H9 (cell line): ENCODE results near the gene ELAVL4. TPM values are rescaled to one million over a fixed set of nuclear protein-coding genes. Genes with fewer than 3 reads are reported as not detected.

Source experiments
- DNase-seq: peaks from one replicate; pipeline ENCODE4 v3.0.0-alpha.2; 2017
- H2AFZ ChIP-seq: one replicate; pipeline ENCODE4 v1.6.1; 2013; ENCODE audit warnings: mild to moderate bottlenecking, low read length, control low read depth, moderate library complexity
- H2AK5ac ChIP-seq: 2 replicates; pipeline ENCODE4 v1.6.1; 2013; ENCODE audit warnings: low read length, control low read depth, mixed read lengths; ENCODE audit not compliant: insufficient read length
- H2BK120ac ChIP-seq: one replicate; pipeline ENCODE4 v1.6.1; 2013; ENCODE audit warnings: low read depth, mild to moderate bottlenecking, low read length, control low read depth, inconsistent platforms; ENCODE audit not compliant: poor library complexity, severe bottlenecking
- H2BK12ac ChIP-seq: 2 replicates; pipeline ENCODE4 v1.6.1; 2013; ENCODE audit warnings: low read length, control low read depth, mixed read lengths, low read depth; ENCODE audit not compliant: insufficient read length
- H2BK15ac ChIP-seq: 2 replicates; pipeline ENCODE4 v1.6.1; 2013; ENCODE audit warnings: low read depth, low read length, control low read depth
- H2BK20ac ChIP-seq: one replicate; pipeline ENCODE4 v1.6.1; 2013; ENCODE audit warnings: low read depth, mild to moderate bottlenecking, low read length, control low read depth, inconsistent platforms; ENCODE audit not compliant: poor library complexity, severe bottlenecking
- H2BK5ac ChIP-seq: 2 replicates; pipeline ENCODE4 v1.6.1; 2013; ENCODE audit warnings: low read length, control low read depth, mixed read lengths; ENCODE audit not compliant: insufficient read length
- H3K14ac ChIP-seq: 2 replicates; pipeline ENCODE4 v1.6.1; 2013; ENCODE audit warnings: low read length, control low read depth; ENCODE audit not compliant: insufficient read depth
- H3K18ac ChIP-seq: 2 replicates; pipeline ENCODE4 v1.6.1; 2013; ENCODE audit warnings: low read depth, mild to moderate bottlenecking, mixed read lengths, low read length, control low read depth; ENCODE audit not compliant: insufficient read length
- H3K23ac ChIP-seq: 2 replicates; pipeline ENCODE4 v1.6.1; 2013; ENCODE audit warnings: low read length, control low read depth, mixed read lengths, low read depth; ENCODE audit not compliant: insufficient read length
- H3K23me2 ChIP-seq: 2 replicates; pipeline ENCODE4 v1.6.1; 2013; ENCODE audit warnings: low read depth, mild to moderate bottlenecking, mixed read lengths, low read length, control low read depth; ENCODE audit not compliant: insufficient read length, poor library complexity, severe bottlenecking
- H3K27ac ChIP-seq: 2 replicates; pipeline ENCODE4 v1.5.1; 2013; ENCODE audit warnings: low read length, control low read depth, mixed read lengths, low read depth; ENCODE audit not compliant: insufficient read length
- H3K27me3 ChIP-seq: 2 replicates; pipeline ENCODE4 v1.6.1; 2013; ENCODE audit warnings: low read length, control low read depth, inconsistent platforms; ENCODE audit not compliant: insufficient read depth
- H3K4ac ChIP-seq: 2 replicates; pipeline ENCODE4 v1.6.1; 2013; ENCODE audit warnings: low read depth, mild to moderate bottlenecking, control low read depth, inconsistent platforms, low read length, moderate library complexity
- H3K4me1 ChIP-seq: 2 replicates; pipeline ENCODE4 v1.6.1; 2013; ENCODE audit warnings: low read length, control low read depth, inconsistent platforms; ENCODE audit not compliant: insufficient read depth
- H3K4me2 ChIP-seq: 2 replicates; pipeline ENCODE4 v1.6.1; 2013; ENCODE audit warnings: low read length, control low read depth, mixed read lengths; ENCODE audit not compliant: insufficient read length, insufficient read depth
- H3K56ac ChIP-seq: 2 replicates; pipeline ENCODE4 v1.6.1; 2013; ENCODE audit warnings: low read depth, mild to moderate bottlenecking, mixed read lengths, low read length, control low read depth; ENCODE audit not compliant: insufficient read length
- H3K79me1 ChIP-seq: 2 replicates; pipeline ENCODE4 v1.6.1; 2013; ENCODE audit warnings: low read depth, mild to moderate bottlenecking, moderate library complexity, low read length, control low read depth, inconsistent platforms; ENCODE audit not compliant: insufficient read depth, poor library complexity, severe bottlenecking
- H3K79me2 ChIP-seq: 2 replicates; pipeline ENCODE4 v1.6.1; 2013; ENCODE audit warnings: low read length, control low read depth, inconsistent platforms; ENCODE audit not compliant: insufficient read depth
- H3K9ac ChIP-seq: 2 replicates; pipeline ENCODE4 v1.6.1; 2013; ENCODE audit warnings: low read length, control low read depth, mixed read lengths; ENCODE audit not compliant: insufficient read length; ENCODE audit errors: extremely low read depth
- H3K9me3 ChIP-seq: one replicate; pipeline ENCODE4 v1.6.1; 2013; ENCODE audit warnings: low read depth, low read length, inconsistent platforms; ENCODE audit not compliant: control insufficient read depth
- H3T11ph ChIP-seq: one replicate; pipeline ENCODE4 v1.6.1; 2013; ENCODE audit warnings: mild to moderate bottlenecking, low read length, control low read depth, inconsistent platforms
- H4K20me1 ChIP-seq: one replicate; pipeline ENCODE4 v1.6.1; 2013; ENCODE audit not compliant: control insufficient read depth, insufficient read length, insufficient read depth
- H4K5ac ChIP-seq: 2 replicates; pipeline ENCODE4 v1.6.1; 2013; ENCODE audit warnings: low read depth, mild to moderate bottlenecking, mixed read lengths, low read length, control low read depth; ENCODE audit not compliant: insufficient read length
- H4K8ac ChIP-seq: replicated peaks from 2 replicates; pipeline ENCODE4 v1.6.1; 2013; ENCODE audit warnings: low read length, control low read depth, mixed read lengths, low read depth; ENCODE audit not compliant: insufficient read length
- H4K91ac ChIP-seq: 2 replicates; pipeline ENCODE4 v1.6.1; 2013; ENCODE audit warnings: low read depth, mild to moderate bottlenecking, moderate library complexity, mixed read lengths, low read length, control low read depth; ENCODE audit not compliant: insufficient read length
- H3K27ac Mint-ChIP-seq, 3 experiments: 2 replicates in 2 of 3; 3 replicates in 1 of 3; pipeline ENCODE4 v1.8.0; 2020 to 2021; ENCODE audit warnings: mixed read lengths in 3 of 3, mild to moderate bottlenecking in 1 of 3, moderate library complexity in 1 of 3
- H3K27me3 Mint-ChIP-seq: 2 replicates; pipeline ENCODE4 v1.8.0; 2021; ENCODE audit warnings: low read depth, mild to moderate bottlenecking, moderate library complexity, mixed read lengths
- H3K36me3 Mint-ChIP-seq, 3 experiments: 2 replicates in 2 of 3; 3 replicates in 1 of 3; pipeline ENCODE4 v1.8.0; 2020 to 2021; ENCODE audit warnings: low read depth in 3 of 3, mixed read lengths in 3 of 3; ENCODE audit not compliant: insufficient read depth in 1 of 3
- H3K4me1 Mint-ChIP-seq, 2 experiments: 2 replicates each; pipeline ENCODE4 v1.8.0; 2020; ENCODE audit warnings: mixed read lengths in 2 of 2
- H3K4me3 Mint-ChIP-seq, 2 experiments: 2 replicates in 1 of 2; 3 replicates in 1 of 2; pipeline ENCODE4 v1.8.0; 2020 to 2021; ENCODE audit warnings: mild to moderate bottlenecking in 2 of 2, mixed read lengths in 2 of 2, moderate library complexity in 1 of 2
- H3K9me3 Mint-ChIP-seq, 2 experiments: 2 replicates in 1 of 2; 3 replicates in 1 of 2; pipeline ENCODE4 v1.8.0; 2020; ENCODE audit warnings: mild to moderate bottlenecking in 2 of 2, mixed read lengths in 2 of 2, moderate library complexity in 1 of 2
- WGBS: extraction: QIAGEN DNeasy Blood & Tissue Kit; methylation state at CpG from one replicate; pipeline ENCODE4 v1.1.7; 2013; ENCODE audit warnings: missing lambda C conversion rate, low lambda C conversion rate, mixed read lengths; ENCODE audit not compliant: insufficient read length; ENCODE audit errors: extremely low coverage; 5-methylcytosine and 5-hydroxymethylcytosine counted together
- total RNA-seq: library from RNA; stranded (reverse); gene quantifications from 2 replicates; pipeline ENCODE4 v1.2.1, GENCODE V29; 2021
- TF ChIP-seq, protein P1 (sequence below): fragments of 200-600 bp; sonication (generic); conservative IDR thresholded peaks from 3 replicates; pipeline ENCODE4 v1.8.0; 2021; ENCODE audit warnings: antibody characterized with exemption, mild to moderate bottlenecking

ELAVL4 gene
- total RNA-seq, 1 experiment from 2014 or later, result not detected

DNA sequence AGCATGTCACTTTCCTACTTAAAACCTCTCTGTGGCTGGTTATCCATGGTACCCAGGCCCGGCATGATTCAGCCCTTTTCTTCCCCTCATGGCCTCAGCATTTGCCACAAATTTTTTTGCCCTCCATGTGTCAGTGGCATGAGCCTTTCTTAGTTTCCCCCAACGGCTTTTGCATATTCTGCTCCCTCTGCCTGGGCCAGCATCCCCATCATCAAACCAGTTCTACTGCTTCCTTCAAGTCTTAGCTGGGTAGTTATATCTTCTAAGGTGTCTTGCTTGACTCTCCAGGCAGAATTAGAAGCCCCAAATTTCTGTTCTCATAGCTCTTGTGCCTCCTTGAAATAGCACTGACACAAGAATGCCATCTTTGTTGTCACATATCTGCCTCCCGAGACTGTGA is 127.9 kb downstream of the ELAVL4 start:
- H2BK15ac ChIP-seq, result no peak overlapping the region
- H3K79me2 ChIP-seq, result no peaks in the 10 kb centered on the region
- H3K36me3 Mint-ChIP-seq, result peaks cover 5 to 50% (median 6%) of the 10 kb centered on the region in 3 experiments; a peak in 5 of 7 replicates
- TF ChIP-seq, protein P1, sequence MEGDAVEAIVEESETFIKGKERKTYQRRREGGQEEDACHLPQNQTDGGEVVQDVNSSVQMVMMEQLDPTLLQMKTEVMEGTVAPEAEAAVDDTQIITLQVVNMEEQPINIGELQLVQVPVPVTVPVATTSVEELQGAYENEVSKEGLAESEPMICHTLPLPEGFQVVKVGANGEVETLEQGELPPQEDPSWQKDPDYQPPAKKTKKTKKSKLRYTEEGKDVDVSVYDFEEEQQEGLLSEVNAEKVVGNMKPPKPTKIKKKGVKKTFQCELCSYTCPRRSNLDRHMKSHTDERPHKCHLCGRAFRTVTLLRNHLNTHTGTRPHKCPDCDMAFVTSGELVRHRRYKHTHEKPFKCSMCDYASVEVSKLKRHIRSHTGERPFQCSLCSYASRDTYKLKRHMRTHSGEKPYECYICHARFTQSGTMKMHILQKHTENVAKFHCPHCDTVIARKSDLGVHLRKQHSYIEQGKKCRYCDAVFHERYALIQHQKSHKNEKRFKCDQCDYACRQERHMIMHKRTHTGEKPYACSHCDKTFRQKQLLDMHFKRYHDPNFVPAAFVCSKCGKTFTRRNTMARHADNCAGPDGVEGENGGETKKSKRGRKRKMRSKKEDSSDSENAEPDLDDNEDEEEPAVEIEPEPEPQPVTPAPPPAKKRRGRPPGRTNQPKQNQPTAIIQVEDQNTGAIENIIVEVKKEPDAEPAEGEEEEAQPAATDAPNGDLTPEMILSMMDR, result no peak
- H3K27me3 ChIP-seq, result no peaks in the 10 kb centered on the region
- H3K4me1 ChIP-seq, result no peaks in the 10 kb centered on the region
- H3K27ac ChIP-seq, result no peak overlapping the region
- no peak overlapping the region for H3K9ac ChIP-seq
- H3K4ac ChIP-seq, result no peak overlapping the region
- H2BK20ac ChIP-seq, result no peak overlapping the region
- H3K23ac ChIP-seq, result no peak overlapping the region
- no peaks in the 10 kb centered on the region for H3K23me2 ChIP-seq
- H3K18ac ChIP-seq, result no peak overlapping the region
- no peak overlapping the region for H3K56ac ChIP-seq
- no peaks in the 10 kb centered on the region for H4K20me1 ChIP-seq
- H3K27me3 Mint-ChIP-seq, result peaks cover 4% of the 10 kb centered on the region
- no peaks in the 10 kb centered on the region for H3K79me1 ChIP-seq
- WGBS, result no CpG with 5 or more reads among the region's 3 CpGs
- H4K5ac ChIP-seq, result no peak overlapping the region
- peaks cover 40 to 89% of the 10 kb centered on the region in 2 experiments for H3K9me3 Mint-ChIP-seq
- H3T11ph ChIP-seq, result no peak overlapping the region
- H2AFZ ChIP-seq, result no peak overlapping the region
- no peak overlapping the region for H3K4me3 Mint-ChIP-seq
- H3K27ac Mint-ChIP-seq, result no peak overlapping the region
- no peak overlapping the region for H2BK5ac ChIP-seq
- H2BK12ac ChIP-seq, result no peak overlapping the region
- no peak overlapping the region for H2AK5ac ChIP-seq
- H4K8ac ChIP-seq, result no peak overlapping the region
- no peak overlapping the region for H2BK120ac ChIP-seq
- no peak overlapping the region for H4K91ac ChIP-seq
- no peaks in the 10 kb centered on the region for H3K4me1 Mint-ChIP-seq
- no peak overlapping the region for H3K4me2 ChIP-seq
- no peak for DNase-seq
- peaks cover 10% of the 10 kb centered on the region for H3K9me3 ChIP-seq
- no peak overlapping the region for H3K14ac ChIP-seq
